Measurements from ENCODE around the gene PCDHGA1.
A peak's percentile ranks its signal among the peaks of the same experiment; 100 is the strongest.

The PCDHGA1 gene

GRCh38 chr5:141547921-141548320 is 217.6 kb downstream of the PCDHGA1 start:
- DNase-seq, result no peak

GRCh38 chr5:141557681-141558136 is 227.4 kb downstream of the PCDHGA1 start:
- peak; percentile 92 for DNase-seq

GRCh38 chr5:141558150-141558549 is 227.8 kb downstream of the PCDHGA1 start:
- no peak for DNase-seq

- DNase-seq, result no peak
Observed at GRCh38 chr5:141559461-141559860, 229.1 kb downstream of the PCDHGA1 start.

- DNase-seq, result no peak
Observed at GRCh38 chr5:141560151-141560550, 229.8 kb downstream of the PCDHGA1 start.

- peak; percentile 95 for DNase-seq
Observed at GRCh38 chr5:141560725-141561483, 230.6 kb downstream of the PCDHGA1 start.

Measured in right hindlimb (tissue), 1 donor.